CMK (cell line): Measurements from ENCODE around the gene CPA3.

Experiments
- DNase-seq: peaks from one replicate; pipeline ENCODE4 v3.0.0-alpha.2; 2010; ENCODE audit warnings: low read depth

The CPA3 gene

DNA sequence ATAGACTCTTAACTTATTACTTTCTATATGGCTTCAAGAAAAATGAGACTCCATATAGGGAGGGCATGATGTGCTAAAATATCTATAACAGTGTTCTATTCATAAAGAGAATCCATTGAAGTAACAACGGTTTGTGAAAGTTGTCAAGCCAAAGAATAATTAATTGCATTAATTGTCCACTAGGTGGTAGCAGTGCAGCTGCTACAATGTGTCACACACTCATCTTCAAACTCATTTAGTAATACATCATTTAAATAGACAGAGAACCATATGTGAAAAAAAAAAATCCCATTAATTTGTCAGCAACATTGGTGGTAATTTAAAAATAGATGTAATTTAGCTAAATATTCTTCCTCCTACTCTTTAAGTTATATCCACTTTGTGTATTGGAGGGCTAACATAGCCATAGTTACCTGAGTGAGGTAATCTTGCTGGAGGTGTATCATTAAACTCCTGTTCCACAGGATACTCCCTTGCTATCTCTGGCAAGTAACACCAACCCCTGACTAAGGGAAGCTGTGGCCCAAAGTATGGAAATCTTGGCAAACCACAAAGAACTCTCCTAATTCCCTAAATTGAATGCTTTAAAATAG is 3.7 kb upstream of the CPA3 start:
- DNase-seq: no peak

DNA sequence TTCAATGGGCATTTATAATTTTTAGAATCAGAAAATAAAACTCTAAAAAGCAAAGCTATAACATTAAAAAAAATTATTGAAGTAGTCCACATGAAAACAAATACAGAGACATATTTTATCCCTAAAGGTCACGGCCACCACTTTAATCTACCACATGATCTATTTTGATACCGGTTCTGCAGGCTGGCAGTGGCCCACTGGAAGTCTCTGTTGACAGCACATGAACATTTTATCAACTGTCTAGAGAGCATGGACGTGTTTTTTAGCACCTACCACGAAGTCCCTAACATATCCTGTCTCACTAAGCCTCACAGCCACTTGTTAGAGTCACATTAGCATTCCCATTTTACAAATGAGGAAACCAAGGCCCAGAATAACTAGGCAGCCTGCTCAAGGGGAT is 1.8 kb upstream of the CPA3 start:
- DNase-seq: no peak

DNA sequence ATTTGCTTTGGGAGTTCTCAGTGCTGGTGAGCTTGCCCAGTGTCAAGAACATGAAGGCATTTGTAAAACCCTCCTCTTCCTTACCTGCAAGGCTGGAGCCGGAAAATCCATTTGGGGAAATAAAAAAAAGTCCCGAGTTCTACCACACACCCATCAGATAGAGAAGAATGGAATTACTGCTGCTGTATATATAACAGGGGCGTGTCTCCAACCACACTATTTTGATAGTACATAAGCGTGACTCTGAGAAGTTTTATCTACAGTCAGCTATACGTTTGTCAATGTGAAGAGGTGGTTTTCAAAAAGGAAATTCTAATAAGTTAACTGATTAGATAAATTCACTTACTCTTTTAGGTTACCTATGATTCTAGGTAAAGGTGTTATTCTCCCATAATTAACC is 1.3 kb upstream of the CPA3 start:
- no peak for DNase-seq

DNA sequence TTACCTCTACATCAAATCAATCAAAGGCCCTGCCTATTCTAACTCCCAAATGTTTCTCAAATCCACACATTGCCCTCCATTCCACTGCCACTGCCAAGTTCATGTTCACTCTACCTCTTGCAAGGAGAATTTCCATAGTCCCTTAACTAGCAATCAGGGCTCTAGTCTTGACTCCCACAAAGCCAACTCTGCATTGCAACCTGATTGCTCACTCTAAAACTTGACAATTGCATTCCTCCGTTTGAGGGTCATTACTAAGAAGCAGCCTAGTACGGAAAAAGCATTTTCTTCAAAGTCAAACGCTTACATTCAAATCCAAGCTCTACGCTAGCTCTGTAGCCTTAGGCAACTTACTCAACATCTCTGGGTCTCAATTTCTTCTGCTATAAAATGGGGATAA is 1.2 kb downstream of the CPA3 start:
- DNase-seq: no peak

DNA sequence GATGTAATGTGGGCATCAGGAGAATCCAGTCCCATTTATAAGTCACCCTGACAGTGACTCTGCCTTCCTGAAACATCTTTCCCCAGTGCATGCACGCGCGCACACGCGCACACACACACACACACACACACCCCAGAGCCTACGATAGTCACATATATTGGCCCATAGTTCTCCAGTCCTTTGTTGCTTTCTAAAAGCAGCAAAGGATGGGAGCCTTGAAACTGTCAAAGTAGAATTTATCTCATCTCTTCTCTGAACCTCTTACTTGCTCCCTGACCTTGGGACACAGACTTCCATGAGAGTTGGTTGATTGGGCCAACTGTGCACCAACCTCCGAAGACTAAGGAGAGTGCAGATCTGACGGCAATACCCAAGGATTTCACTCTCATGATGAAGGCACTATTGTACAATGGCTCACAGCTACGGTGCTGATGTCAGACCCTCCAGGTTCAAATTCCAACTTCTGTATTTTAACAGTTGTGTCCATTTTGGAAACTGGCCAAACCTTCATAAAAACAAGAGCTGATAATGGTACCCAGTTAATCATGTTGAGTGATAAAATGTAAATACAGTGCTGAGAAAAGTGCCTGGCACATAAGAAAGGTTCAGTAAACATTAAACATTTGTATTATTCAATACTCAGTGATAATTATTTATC is 8.3 kb downstream of the CPA3 start:
- no peak for DNase-seq

DNA sequence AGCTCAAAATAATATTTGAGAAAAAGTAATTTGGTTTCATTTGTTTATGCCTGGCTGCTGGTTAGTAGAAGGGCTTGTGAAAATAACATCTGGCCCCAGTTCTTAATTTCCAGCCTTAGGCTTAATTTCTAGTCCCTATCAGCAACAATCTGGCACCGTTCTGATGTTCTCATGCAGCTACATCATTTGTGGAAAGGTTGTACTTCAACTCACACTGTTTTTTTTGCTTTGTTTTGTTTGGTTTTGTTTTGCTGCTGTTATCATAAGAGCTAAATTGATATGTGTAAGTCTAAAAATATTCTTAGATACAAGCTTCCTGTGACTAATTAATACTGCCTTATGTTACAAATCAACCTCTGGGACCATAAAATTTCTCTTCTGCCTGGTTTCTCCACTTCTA is 8.9 kb downstream of the CPA3 start:
- DNase-seq: no peak

DNA sequence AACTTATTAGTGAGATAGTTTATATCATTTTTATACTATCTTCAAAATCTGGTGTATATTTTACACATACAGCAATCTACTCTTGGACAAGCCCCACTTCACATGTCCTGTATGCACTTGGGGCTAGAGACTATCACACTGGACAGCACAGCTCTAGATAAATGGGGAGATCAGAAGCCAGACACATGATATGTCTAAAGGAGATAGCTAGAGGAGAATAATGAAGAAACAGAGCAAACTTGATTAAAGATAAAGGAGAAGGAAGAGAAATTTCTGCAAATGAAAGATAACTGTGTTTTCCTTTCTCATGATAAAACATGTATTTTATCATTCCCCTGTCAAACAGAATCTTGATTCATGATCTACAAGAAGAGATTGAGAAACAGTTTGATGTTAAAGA is 13.0 kb downstream of the CPA3 start:
- DNase-seq: peak; percentile 32

DNA sequence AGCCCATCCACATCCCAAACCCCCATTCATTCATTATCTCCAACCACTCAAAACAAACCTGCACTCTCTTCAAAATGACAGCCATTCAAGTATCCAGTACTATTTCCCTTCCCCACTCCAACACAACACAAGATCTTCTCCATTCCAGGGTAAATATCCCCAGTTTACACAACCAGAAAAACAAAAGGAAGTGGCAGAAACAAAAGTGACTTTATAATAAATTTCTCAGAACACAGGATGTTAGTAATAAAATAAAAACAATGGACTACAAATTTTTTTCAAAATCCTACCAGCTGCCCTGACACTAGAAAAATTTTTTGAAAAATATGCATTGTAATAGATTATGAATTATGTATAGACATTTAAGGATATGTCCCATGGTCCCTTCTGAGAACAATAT is 14.2 kb downstream of the CPA3 start:
- no peak for DNase-seq

DNA sequence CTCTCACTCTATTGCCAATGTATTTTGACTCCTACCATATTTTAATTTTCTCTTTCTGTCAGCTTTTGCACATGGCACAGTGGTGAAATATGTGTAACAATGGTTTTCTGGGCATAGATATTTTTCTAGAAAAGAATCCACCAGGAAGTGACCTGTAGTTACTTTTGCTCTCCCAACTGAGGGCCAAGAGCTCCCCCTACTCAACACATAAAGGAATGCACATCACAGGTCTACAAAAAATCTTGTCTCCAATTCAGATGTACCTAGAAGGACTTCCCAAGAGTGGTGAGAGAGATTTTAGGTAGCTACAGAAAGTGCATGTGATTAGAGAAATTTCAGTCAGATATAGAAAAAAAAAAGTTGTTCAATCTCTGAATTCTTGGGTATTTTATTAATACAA is 15.6 kb downstream of the CPA3 start:
- peak; percentile 31 for DNase-seq

DNA sequence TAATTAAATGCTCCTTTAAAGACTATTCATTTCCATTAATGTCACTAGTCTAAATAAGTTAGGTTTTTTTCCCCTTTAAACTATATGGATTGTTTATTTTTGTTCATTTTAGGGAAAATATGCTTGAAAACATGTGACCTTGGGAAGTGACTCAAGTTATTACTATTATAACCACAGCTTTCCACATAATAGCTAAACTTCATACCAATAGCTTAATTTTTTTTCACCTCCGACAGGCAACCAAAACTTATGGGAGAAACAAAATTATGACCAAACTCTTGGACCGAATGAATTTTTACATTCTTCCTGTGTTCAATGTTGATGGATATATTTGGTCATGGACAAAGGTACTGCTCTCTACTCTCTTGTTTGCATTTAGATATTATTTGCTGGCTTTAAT is 16.2 kb downstream of the CPA3 start:
- no peak for DNase-seq

DNA sequence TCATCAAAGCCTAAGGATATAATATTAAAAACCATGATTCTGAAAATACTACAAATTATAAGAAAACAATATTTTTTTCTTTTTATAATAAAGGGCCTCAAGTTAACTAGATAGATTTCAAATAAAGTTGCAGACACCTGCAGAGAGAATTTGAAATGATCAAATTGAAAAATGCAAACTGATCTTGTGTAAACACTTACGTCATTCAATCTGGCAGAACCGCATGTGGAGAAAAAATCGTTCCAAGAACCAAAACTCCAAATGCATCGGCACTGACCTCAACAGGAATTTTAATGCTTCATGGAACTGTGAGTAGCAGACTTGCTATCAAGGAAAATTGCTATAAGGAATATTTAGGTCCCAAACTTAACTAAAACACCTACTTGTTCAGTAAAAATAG is 17.2 kb downstream of the CPA3 start:
- DNase-seq: no peak

DNA sequence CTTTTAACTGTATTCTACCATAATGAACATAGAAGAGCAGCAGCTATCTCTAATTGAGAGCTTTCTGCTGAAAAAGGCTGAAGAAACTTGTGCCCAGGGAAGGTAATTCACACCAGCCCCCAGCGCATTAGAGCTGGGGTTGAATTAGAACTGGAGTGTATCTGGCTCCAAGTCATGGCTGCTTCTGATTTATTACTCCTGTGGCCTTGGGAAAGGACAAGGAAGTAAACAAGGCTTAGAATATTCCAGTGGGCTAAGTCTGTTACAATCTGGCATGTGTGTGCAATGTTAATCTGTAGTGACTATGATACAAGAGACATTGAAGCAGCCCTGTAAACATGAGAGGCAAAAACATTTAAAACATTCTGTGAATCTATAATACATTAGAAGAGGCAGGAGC is 18.1 kb downstream of the CPA3 start:
- no peak for DNase-seq

DNA sequence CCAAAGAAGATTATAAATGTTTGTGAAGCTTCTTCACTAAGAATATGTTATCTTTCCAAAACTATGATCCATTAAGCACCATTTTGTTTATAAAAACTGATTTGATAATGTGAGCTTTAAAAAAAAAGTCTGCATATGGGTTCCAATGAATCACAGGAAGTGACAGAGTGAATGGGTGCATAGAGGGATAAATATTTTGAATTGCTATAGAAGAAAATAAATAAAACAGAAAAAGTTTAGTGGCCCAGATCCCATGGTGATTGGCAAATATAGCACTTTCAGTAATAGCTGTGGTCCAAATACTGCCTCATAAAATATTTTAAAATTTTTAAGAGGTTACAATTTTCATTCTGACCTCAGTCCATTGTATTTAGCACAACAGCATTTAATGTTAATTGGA is 19.2 kb downstream of the CPA3 start:
- no peak for DNase-seq

DNA sequence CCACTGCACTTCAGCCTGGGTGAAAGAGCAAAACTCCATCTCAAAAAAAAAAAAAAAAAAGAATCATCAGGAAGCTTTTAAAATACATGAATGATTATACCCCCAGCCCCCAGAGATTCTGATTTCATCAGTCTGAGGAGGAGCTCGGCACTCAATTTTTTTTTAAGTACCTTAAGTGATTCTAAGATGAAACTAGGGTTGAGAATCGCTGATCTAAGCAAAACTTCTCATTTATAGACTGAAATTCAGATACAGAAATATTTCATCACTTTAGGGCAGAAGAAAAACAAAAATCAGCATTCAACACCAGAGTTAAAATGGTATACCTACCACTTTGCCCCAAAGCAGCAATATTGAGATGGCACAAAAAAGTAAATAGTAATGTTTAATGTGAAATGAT is 24.7 kb downstream of the CPA3 start:
- no peak for DNase-seq

DNA sequence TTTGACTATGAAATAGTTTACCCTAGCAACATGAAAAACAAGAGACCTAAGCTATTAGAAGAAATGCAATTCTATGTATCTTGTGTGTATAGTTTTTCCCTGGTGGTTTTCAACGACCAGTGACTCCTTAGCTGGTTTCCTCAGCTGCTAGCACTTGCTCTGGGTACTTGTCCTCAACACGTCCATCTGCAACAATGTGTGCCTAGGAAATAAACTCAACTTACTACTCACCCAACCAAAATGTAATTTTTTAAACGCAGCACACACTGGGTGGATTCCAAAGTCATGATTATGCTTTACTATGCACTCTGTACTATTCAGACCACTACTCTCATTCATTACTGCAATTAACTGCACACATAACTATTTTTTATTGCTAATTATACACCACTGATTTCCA is 31.0 kb downstream of the CPA3 start:
- no peak for DNase-seq

DNA sequence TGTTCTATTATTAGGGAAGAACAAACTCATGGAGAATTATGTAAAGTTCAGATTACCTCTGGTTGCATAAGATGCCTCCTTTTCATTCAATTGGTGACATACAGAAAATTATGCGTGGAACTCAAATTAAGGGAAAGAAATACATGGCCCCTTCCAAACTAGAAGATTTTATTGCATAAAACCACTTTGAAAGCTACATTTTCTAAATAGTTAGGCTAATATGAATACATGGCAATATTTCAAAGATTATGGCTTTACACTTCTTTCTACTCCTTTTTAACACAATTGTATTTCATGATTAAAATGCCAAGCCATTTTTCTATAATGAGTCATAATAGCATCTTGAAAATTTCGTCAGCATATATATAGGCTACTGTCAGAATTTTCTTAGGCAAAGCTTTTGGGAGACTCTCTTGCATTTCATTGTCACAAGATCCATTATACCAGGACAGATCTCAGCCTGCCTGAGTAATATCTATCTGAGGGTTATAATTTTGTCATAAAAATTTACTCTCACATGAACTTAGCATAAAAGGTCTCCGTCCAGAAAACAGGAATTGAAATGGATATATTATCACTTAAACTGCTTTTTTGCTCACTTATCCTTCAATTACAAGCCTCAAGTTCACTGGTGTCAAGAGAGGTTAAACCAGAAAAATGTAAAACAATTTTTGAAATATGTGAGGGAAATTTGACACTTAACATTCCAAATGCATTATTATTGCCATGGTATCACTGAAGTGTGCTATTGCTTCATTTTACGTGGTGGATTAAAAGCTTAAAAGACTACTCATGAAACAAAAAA is 37.1 kb downstream of the CPA3 start:
- no peak for DNase-seq

DNA sequence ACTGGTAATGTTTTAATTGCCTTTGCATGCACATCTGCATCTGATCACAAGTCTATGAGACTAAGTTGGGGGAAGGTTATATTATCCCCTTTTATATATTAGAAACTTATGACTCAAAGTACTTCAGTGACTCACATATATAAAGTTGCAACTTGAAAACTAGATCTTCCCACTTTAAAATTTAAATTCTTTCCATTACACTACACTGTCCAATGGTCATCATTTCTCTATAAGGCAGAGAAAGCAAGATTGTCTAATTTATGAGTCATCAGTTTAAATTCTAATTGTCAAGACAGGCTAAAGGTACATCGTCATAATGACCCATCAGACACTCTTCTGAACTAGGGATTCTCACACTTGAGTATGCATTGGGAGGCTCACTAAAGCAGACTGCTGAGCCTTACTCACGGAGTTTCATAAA is 37.9 kb downstream of the CPA3 start:
- DNase-seq: no peak

DNA sequence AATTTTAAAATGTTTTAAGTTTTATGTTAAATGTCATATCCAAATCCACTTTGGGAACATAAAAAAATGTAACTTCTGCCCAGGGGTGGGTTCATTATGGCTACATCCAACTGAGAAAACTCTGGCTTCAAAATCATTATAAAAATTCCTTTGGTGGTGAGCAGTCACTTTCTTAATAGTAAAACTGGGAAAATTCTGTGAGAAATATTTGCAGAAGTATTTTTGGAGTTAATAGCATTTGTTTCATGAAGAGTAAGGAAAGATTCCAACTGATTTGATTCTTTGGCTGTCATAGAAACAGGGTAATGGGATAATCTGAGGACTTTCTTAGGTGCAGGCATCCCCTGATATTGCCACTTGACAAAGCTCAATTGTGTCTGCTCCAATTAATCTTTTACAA is 38.8 kb downstream of the CPA3 start:
- DNase-seq: no peak

DNA sequence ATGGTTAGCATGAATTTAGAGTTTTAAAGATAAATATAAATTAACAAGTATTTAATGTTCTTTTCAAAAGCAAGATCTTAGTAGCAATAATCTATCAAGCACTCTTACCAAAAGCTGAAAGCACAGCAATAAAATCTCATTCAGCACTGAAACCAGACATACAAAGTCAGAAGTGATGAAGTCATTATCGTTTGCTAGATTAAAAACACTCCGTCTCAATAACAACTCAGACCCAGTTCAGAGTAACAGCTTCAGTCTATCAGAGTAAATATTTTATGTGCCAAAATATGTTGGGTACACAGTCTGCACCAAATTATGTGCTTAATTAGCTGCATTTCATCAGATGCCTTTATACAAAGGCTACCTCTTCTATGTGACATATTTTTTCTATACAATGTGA is 41.6 kb downstream of the CPA3 start:
- no peak for DNase-seq

DNA sequence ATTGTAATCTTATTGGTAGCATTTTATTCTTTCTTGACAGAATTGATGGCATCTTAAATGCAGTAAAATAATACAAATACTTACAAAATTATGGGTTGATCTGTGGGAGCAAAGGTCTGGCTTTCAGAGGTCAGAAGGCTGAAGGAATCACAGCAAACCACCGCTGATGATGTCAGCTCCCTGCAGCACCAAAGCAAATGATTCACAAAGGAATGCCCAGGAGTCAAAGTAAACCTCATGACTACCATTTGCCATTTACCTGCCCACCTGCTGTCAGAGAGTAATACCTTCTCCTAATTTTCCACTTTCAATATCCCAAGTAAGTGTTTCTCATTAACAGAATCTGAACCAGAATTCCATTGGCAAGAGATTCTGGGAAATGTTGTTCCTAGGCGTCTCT is 46.1 kb downstream of the CPA3 start:
- DNase-seq: no peak

DNA sequence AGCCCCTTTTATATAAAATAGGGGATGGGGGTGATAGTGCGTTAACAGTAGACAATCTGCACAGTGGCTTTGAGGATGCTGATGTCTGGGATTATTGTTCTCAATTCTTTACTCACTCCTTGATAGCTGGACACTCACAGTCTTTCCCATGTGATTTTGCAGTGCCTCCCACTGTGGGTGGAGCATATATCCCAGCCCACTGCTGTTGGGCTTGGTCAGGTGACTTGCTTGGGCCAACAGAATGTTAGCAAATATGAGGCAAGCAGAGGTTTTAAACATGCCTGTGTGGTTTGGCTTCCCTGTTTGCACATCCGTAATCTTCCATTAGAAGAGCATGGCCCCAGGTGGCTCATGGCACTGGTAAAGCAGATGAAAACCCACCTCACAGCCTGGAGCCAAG is 46.5 kb downstream of the CPA3 start:
- DNase-seq: no peak

DNA sequence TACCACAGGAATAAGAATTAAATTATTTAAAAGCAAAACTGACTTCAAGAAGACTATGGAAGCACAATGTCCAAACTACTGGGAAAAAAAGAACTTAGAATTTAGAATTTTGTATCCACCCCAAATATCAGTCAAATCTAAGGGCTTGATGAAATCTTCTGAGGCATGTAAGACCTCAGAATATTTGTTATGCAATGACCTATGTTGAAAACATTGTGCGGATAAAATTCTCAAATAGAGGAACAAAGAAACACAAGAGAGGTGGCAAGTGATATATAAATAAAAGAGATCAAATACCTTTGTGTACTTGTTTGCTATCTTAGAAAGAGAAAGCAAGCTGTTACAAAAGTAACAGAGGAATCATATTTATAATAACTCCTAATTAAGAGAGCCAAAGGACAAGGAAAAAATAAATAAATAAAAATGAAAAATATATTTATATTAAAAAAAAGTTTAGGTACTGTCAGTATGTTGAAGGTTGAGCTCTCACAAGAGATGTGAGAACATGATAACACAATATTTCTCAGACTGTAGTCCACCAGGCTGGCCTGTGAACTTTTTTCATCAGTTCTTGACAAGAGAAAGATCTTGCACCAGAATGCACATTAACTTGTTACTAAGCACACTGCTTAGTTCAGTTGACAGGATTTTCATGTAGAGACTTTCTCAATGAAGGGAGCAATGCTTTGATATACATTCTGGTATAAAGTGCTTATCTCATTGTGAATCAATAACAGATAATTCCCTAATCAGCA is 50.0 kb downstream of the CPA3 start:
- DNase-seq: no peak

DNA sequence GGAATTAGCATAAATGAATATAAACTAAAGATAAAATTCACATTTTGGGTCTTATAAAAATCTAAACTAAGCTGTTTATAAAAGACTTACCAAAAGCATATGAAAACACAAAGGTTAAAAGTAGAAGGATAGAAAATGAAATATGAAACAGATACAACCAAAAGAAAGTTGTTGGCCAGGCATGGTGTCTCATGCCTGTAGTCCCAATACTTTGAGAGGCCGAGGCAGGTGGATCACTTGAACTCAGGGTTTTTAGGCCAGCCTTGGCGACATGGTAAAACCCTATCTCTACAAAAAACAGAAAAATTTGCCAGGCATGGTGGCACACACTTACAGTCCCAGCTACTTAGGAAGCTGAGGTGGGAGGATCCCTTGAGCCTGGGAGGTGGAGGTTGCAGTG is 51.0 kb downstream of the CPA3 start:
- DNase-seq: no peak
